GM12891 (cell line): ENCODE results near the gene HOMER3.

ENCODE experiments used
- DNase-seq: peaks from one replicate; pipeline ENCODE4 v3.0.0; 2011; ENCODE audit warnings: low spot score; ENCODE audit not compliant: insufficient read length
- FAIRE-seq: peaks from 2 replicates; lab custom pipeline; 2011; peaks lifted over from hg19 to GRCh38; lab: Jason Lieb, UNC
- PAX5 ChIP-seq: IDR thresholded peaks from 2 replicates; pipeline ENCODE4 v1.6.1; 2011; ENCODE audit warnings: low read length, moderate library complexity, mild to moderate bottlenecking; ENCODE audit not compliant: insufficient read depth, severe bottlenecking
- POLR2A ChIP-seq: IDR thresholded peaks from 2 replicates; pipeline ENCODE4 v1.6.1; 2011; ENCODE audit warnings: low read depth, low read length, control low read depth
- POLR2AphosphoS5 ChIP-seq: IDR thresholded peaks from 2 replicates; pipeline ENCODE4 v1.6.1; 2011; ENCODE audit warnings: low read depth, low read length, control low read depth
- POU2F2 ChIP-seq: IDR thresholded peaks from 2 replicates; pipeline ENCODE4 v1.6.1; 2011; ENCODE audit warnings: low read depth, mild to moderate bottlenecking, control low read depth, low read length, moderate library complexity
- SPI1 ChIP-seq: IDR thresholded peaks from 2 replicates; pipeline ENCODE4 v1.6.1; 2011; ENCODE audit warnings: low read depth, low read length, control low read depth
- TAF1 ChIP-seq: IDR thresholded peaks from 2 replicates; pipeline ENCODE4 v1.6.1; 2011; ENCODE audit warnings: low read depth, low read length, control low read depth

Gene HOMER3

DNA sequence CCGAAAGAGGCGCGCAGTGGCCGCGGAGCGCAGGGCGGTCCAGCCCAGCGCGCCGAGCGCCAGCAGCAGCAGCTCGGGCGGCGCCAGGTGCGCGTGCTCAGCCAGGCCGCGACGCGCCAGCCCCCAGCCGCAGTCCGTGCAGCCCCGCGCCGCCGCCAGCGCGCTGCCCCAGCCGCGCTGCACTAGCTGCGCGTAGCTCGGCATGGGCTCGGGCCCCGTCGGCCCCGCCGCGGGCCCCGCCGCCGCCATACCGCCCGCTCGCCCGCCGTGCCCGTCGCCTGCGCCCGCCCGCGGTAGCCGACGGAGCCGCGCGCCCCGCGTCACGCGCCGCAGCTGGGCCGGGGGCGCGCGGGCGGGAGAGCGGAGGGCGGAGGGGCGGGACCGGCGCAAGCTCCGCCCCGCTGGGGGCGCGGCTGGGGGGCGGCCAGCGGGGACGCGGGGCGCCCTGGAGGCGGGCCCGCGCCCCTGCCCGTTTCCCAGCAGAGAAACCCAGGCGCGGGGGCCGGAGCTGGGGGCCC lies 45.1 kb downstream of the HOMER3 start, which contains the start of gene CERS1:
CERS1 (minus strand) TSS at position 335 of the 518 bp plus-strand sequence; CDS start at position 249, 86 bp downstream.
- FAIRE-seq (no peak), DNase-seq (no peak)

DNA sequence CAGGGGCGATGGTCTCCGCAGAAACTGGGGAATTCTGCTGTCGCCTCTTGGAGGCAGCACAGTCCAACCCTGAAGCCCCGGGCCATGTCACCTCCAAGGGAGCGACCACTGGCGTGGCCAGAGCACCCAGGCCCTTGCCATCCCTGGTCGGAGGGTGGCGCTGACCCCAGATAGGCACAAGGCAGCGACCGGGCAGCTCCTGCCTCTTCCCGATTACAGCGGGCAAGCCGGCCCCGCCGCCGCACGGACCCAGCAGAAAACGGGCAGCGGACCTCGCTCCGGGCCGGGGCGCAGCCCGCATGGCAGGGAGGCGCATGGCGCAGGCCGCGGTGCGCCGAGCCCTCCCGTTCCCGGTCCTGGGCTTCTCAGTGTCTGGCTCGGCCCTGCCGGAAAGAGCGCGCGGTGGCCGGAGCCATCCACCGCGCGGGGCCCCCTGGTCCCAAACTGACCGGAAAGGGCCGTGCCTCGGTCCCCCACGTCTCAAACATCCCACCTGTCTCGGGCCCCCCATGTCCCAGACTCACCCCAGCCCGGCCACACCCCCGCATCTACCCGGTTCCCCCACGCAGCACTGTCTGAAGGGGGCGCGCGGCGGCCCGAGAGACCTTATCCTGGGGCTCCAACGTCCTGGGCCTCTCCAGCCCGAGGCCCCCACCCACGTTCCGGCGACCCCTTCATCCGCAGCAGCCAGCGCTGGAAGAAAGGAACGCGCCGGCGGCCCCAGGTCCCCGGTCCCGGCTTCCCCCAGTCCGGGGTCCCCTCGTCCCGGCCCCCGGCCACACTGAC lies 45.8 kb downstream of the HOMER3 start:
- DNase-seq (no peak), FAIRE-seq (no peak)
- no peak for TF ChIP-seq POLR2A
- no peak for TF ChIP-seq PAX5
- no peak for TF ChIP-seq POLR2AphosphoS5
- no peak for TF ChIP-seq TAF1
- TF ChIP-seq SPI1, result no peak
- no peak for TF ChIP-seq POU2F2

More for the DNA sequence above, 45.1 kb downstream of the HOMER3 start, which contains the start of gene CERS1:
- no peak for TF ChIP-seq PAX5
- no peak for TF ChIP-seq POU2F2
- no peak for TF ChIP-seq POLR2AphosphoS5
- no peak for TF ChIP-seq SPI1
- no peak for TF ChIP-seq POLR2A
- no peak for TF ChIP-seq TAF1

DNA sequence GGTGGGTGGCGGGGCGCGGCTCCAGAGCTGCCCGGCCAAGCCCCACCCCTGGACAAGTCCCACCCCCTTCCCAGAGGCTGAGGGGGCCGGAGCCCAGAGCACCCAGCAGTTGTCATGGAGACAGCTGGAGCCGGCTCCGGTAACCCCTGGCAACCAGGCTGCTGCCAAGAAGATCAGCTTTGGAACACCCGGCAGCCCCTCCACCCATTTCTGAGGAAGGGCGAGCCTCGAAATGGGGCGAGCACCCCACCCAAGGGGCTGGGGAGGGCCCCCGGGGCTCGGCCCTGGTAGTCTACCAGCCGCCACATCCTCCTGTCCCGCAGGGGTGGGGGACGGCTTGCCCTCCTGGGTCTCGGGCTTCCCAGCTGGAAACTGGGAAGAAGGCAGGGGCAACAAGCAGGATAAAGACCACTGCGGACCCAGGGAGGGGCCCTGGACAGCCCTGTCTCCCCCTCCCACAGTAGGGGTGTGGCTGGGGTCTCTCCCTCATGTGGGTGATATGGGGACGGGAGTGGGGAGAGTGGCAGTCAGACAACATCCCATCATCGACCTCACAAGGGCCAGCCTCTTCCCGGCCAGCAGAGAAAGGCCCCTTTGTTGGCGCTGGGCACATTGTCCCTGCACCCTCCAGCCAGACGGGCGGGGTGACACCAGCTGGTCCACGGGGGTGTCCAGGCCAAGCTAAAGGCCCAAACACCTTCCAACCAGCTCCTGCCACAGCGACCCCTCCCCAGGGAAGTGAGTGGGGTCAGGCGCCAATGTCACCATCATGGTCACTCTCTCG lies 46.6 kb downstream of the HOMER3 start:
- no peak for TF ChIP-seq PAX5
- TF ChIP-seq POLR2AphosphoS5, result no peak
- TF ChIP-seq POU2F2, result no peak
- TF ChIP-seq TAF1, result no peak
- no peak for TF ChIP-seq POLR2A
- TF ChIP-seq SPI1, result no peak
- FAIRE-seq (no peak), DNase-seq (no peak)

DNA sequence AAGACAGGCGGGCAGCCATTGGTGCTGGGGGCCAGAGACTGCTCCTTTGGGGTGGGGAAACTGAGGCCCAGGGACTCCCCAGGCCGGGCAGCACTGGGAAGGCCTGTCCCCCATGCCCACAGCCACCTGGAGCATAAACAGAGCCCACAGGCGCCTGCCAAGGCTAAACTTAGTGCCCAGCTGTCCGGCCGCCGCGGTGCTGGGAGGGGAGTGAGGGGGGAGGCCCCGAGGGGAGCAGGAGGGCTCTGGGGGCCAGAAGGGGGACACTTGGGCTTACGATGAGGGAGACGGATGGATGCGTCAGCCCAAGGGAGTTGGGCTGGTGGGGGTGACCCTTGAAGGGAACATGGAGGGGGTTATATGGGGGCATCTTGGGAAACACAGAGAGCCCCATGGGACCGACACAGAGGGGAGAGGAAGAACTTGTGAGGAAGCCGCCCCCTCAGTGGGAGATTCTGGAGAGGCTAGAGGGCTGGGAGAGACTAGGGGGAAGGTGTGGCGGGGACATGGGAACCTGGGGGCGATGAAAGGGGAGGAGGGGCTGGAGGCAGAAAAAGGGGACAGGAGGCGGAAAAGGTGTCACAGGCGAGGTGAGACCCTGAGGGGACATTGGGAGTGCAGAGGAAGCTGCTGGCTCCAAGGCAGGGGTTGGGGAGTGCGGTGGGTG lies 47.3 kb downstream of the HOMER3 start:
- FAIRE-seq, result no peak
- DNase-seq, result no peak
- TF ChIP-seq POLR2AphosphoS5 (no peak), POLR2A (no peak)

DNA sequence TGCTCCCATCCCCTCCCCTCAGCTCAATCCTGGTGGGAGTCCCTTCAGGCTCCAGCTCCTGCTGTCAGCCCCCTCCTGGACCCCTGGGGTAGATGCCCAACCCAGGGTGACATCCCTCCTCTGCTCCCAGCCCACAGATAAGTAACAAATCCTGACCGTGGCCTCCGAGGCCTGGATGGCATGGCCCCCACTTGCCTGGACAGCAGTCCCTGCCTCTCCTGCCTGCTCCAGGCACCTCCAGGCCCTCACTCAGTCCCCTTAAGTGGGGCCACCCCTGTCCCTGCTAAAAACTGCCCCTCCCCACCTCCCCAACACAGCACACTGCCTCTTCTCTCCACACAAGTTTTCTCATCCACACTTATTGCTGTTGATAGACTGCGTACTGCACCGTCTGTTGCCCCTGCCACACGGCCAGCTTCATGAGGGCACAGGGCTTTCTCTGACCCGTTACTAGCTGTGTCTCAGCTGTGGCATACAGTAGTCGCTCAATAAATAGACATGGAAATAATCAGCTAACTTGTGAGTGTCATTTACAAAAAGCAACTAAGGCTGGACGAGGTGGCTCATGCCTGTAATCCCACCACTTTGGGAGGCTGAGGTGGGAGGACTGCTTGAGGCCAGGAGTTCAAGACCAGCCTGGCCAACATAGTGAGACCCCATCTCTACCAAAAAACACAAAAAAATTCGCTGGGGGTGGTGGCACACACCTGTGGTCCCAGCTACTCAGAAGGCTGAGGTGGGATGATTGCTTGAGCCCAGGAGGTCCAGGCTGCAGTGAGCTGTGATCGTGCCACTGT lies 50.9 kb downstream of the HOMER3 start:
- DNase-seq (no peak), FAIRE-seq (no peak)
- TF ChIP-seq SPI1, result no peak
- no peak for TF ChIP-seq POU2F2
- no peak for TF ChIP-seq PAX5
- TF ChIP-seq POLR2AphosphoS5, result no peak
- no peak for TF ChIP-seq TAF1
- no peak for TF ChIP-seq POLR2A

DNA sequence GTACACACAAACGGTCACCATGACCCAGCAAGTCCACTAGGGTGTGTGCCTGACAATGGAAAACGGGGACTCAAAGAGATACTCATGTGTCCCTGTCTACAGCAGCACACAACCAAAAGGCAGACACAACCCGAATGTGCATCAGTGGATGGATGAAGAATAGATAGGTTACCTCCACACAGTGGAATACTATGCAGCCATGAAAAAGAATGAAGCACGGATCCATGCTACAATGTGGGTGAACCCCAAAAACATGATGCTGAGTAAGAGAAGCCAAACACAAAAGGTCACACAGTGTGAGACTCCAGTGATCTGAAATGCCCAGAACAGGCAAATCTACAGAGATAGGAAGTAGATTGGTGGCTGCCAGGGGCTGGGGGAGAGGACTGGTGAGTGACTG lies 54.0 kb downstream of the HOMER3 start:
- FAIRE-seq, result no peak
- DNase-seq, result no peak
- TF ChIP-seq PAX5 (no peak), SPI1 (no peak), POU2F2 (no peak), POLR2AphosphoS5 (no peak), POLR2A (no peak), TAF1 (no peak)

DNA sequence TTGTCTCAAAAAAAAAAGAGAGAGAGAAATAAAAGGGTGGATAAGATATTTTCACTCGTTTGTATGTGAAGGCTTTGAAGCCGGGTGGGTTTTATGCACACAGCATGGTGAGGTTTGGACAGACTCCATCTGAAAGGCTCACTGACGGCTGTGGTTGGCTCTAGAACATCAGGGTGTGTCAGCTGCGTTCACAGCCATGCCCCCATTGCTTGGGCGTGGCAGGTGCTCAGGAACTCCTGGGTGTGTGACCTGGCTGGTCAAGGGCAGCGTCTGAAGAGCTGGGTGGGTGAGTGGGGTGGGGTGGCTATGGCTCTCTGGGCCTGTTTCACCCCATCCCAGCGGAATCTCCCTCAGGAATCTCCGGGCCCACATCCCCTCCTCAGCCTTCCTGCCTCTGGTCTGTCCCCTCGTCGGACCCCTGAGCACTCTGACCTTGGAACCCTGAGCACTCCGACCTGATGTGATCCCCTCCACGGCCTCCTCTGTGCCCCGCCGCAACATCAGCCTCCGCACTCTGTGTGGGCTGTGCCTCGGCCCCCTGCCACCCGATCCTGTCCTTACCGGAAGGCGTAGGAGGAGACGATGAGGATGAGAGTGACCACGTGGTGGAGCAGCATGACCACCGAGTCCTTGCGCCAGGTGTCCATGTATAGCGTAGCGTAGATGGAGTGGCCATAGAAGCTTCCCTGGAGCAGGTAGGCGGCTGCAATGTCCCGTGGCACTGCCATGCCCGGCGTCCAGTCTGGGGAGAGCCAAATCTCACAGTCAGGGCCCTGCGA lies 57.3 kb downstream of the HOMER3 start:
- no peak for FAIRE-seq
- TF ChIP-seq POLR2AphosphoS5 (no peak), PAX5 (no peak), POU2F2 (no peak), TAF1 (no peak), SPI1 (no peak)
- no peak for DNase-seq

DNA sequence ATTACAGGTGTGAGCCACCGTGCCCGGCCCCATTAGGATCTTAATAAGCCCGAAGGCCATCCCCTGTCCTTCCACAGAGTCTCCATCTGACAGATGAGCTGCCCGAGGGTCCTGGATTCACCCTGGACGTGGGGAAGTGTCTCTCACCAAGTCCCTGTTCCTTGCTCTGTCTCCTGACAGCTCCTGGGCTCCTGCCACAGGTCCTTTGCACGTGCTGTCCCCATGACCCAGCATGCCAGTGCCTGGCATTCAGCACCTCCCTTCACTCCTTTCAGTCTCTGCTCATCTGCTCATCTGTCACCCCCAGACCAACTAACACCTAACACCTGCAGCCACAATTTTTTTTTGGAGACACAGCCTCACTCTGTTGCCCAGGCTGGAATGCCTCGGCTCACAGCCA lies 59.5 kb downstream of the HOMER3 start:
- FAIRE-seq (no peak), DNase-seq (no peak)
- no peak for TF ChIP-seq POLR2AphosphoS5
- no peak for TF ChIP-seq POLR2A
- TF ChIP-seq TAF1, result no peak
- TF ChIP-seq SPI1, result no peak
- TF ChIP-seq POU2F2, result no peak
- TF ChIP-seq PAX5, result no peak
